ENCODE results near the gene SYNGR3. TPM values are rescaled to one million over a fixed set of nuclear protein-coding genes. Genes with fewer than 3 reads are reported as not detected.

The SYNGR3 gene
- polyA plus RNA-seq, 1 donor (not counting 4 experiments of a cell fraction or from before 2014, with no cell fraction given) = 0.30 TPM

GRCh38 chr16:1998852-1999801 is 9.4 kb downstream of the SYNGR3 start:
- peaks cover 42 to 52% of the 10 kb centered on the region in 2 experiments for H3K36me3 ChIP-seq (ENCODE audit: control insufficient read depth in 2 of 2, extremely low read depth in 1 of 2, insufficient read depth in 2 of 2, low read length in 2 of 2)
- H3K9ac ChIP-seq (ENCODE audit: control insufficient read depth, extremely low read depth, insufficient read depth, low read length) = no peak overlapping the region
- peaks cover under 1% of the 10 kb centered on the region for H3K4me1 ChIP-seq (ENCODE audit: control insufficient read depth, extremely low read depth, insufficient read depth, low read length)
- H3K9me3 ChIP-seq (ENCODE audit: control insufficient read depth, low read depth, low read length) = no peaks in the 10 kb centered on the region
- H3K79me2 ChIP-seq (ENCODE audit: control insufficient read depth, insufficient read depth, low read length) = peaks cover 26% of the 10 kb centered on the region
- FAIRE-seq = no peak
- no peak overlapping the region for H3K27ac ChIP-seq (ENCODE audit: control insufficient read depth, insufficient read depth, low read length)
- TF ChIP-seq, protein P1, sequence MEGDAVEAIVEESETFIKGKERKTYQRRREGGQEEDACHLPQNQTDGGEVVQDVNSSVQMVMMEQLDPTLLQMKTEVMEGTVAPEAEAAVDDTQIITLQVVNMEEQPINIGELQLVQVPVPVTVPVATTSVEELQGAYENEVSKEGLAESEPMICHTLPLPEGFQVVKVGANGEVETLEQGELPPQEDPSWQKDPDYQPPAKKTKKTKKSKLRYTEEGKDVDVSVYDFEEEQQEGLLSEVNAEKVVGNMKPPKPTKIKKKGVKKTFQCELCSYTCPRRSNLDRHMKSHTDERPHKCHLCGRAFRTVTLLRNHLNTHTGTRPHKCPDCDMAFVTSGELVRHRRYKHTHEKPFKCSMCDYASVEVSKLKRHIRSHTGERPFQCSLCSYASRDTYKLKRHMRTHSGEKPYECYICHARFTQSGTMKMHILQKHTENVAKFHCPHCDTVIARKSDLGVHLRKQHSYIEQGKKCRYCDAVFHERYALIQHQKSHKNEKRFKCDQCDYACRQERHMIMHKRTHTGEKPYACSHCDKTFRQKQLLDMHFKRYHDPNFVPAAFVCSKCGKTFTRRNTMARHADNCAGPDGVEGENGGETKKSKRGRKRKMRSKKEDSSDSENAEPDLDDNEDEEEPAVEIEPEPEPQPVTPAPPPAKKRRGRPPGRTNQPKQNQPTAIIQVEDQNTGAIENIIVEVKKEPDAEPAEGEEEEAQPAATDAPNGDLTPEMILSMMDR (optimal IDR thresholded peaks at IDR 0.05 in 1 of 3, IDR thresholded peaks at IDR 0.05 in 1 of 3, conservative IDR thresholded peaks at IDR 0.05 in 1 of 3; ENCODE audit: extremely low read depth in 1 of 3, insufficient read depth in 2 of 3, low read length in 3 of 3) = no peak
- TF ChIP-seq EZH2 (IDR thresholded peaks at IDR 0.05; ENCODE audit: low read length) = no peak
- H3K9me1 ChIP-seq (ENCODE audit: control insufficient read depth, extremely low read depth, insufficient read depth, low read length) = no peaks in the 10 kb centered on the region
- no peak overlapping the region for H2AFZ ChIP-seq (ENCODE audit: control insufficient read depth, low read length)
- peaks cover 25% of the 10 kb centered on the region for H4K20me1 ChIP-seq (ENCODE audit: control insufficient read depth, extremely low read depth, insufficient read depth, low read length)
- no peaks in the 10 kb centered on the region for H3K27me3 ChIP-seq (ENCODE audit: control insufficient read depth, extremely low read depth, insufficient read depth, low read length)
- no peak for DNase-seq (ENCODE audit: low read depth, low spot score)
- dilution Hi-C loops (cut with MboI; ENCODE audit: extremely low pct_ligation_motif_present, low sequenced_read_pairs) = no loop called here
- H3K4me3 ChIP-seq (ENCODE audit: control insufficient read depth in 2 of 3, extremely low read depth in 1 of 3, insufficient read depth in 2 of 3, low read depth in 1 of 3, low read length in 3 of 3) = no peak overlapping the region
- H3K4me2 ChIP-seq (ENCODE audit: control insufficient read depth, extremely low read depth, insufficient read depth, low read depth, low read length) = no peak overlapping the region

- Histone ChIP-seq H3K36me3 (ENCODE audit: control insufficient read depth in 2 of 2, extremely low read depth in 1 of 2, insufficient read depth in 2 of 2, low read length in 2 of 2) (peaks cover 45 to 59% of the 10 kb centered on the region in 2 experiments), H3K27ac (ENCODE audit: control insufficient read depth, insufficient read depth, low read length) (no peak overlapping the region), H3K9me3 (ENCODE audit: control insufficient read depth, low read depth, low read length) (no peaks in the 10 kb centered on the region), H3K4me2 (ENCODE audit: control insufficient read depth, extremely low read depth, insufficient read depth, low read depth, low read length) (no peak overlapping the region), H3K4me1 (ENCODE audit: control insufficient read depth, extremely low read depth, insufficient read depth, low read length) (peaks cover 5% of the 10 kb centered on the region), H3K79me2 (ENCODE audit: control insufficient read depth, insufficient read depth, low read length) (peaks cover 35% of the 10 kb centered on the region), H3K4me3 (ENCODE audit: control insufficient read depth in 2 of 3, extremely low read depth in 1 of 3, insufficient read depth in 2 of 3, low read depth in 1 of 3, low read length in 3 of 3) (no peak overlapping the region), H4K20me1 (ENCODE audit: control insufficient read depth, extremely low read depth, insufficient read depth, low read length) (peaks cover 32% of the 10 kb centered on the region), H3K27me3 (ENCODE audit: control insufficient read depth, extremely low read depth, insufficient read depth, low read length) (no peaks in the 10 kb centered on the region), H2AFZ (ENCODE audit: control insufficient read depth, low read length) (no peak overlapping the region), H3K9ac (ENCODE audit: control insufficient read depth, extremely low read depth, insufficient read depth, low read length) (no peak overlapping the region), H3K9me1 (ENCODE audit: control insufficient read depth, extremely low read depth, insufficient read depth, low read length) (no peaks in the 10 kb centered on the region)
- no peak for DNase-seq (ENCODE audit: low read depth, low spot score)
- dilution Hi-C loops (cut with MboI; ENCODE audit: extremely low pct_ligation_motif_present, low sequenced_read_pairs) = no loop called here
- no peak for FAIRE-seq
- TF ChIP-seq, protein P1 (optimal IDR thresholded peaks at IDR 0.05 in 1 of 3, IDR thresholded peaks at IDR 0.05 in 1 of 3, conservative IDR thresholded peaks at IDR 0.05 in 1 of 3; ENCODE audit: extremely low read depth in 1 of 3, insufficient read depth in 2 of 3, low read length in 3 of 3) = no peak
- TF ChIP-seq EZH2 (IDR thresholded peaks at IDR 0.05; ENCODE audit: low read length) = no peak
These were observed 10.2 kb downstream of the SYNGR3 start for GRCh38 chr16:1999866-2000514.
